T-helper 1 cell treated with Interleukin-12 subunit alpha and Interleukin-12 subunit beta and Interleukin-4 antibody, amounts not matched to agents 30 ng/mL and 1 ng/mL, for 36 hours (primary cell): Measurements from ENCODE around the gene DUSP18. TPM values are rescaled to one million over a fixed set of nuclear protein-coding genes. Genes with fewer than 3 reads are reported as not detected.

Experiments
- total RNA-seq: library from RNA; stranded (reverse); gene quantifications from 2 replicates; pipeline ENCODE4 v1.2.3, GENCODE V29; 2022

DUSP18 gene
- total RNA-seq, 1 donor from 2014 or later = 15.7 TPM

Other genes with a start within 250 kb of the DUSP18 start
- 43.1 and 43.8 TPM in 2 replicates for gene MTFP1, start 242.1 kb downstream of the DUSP18 start, total RNA-seq
- gene SEC14L3, start 195.9 kb downstream of the DUSP18 start, total RNA-seq = 0.22 TPM in 1 of 2 replicates, not detected in the other
- gene SEC14L4, start 162.2 kb downstream of the DUSP18 start, total RNA-seq = not detected in 2 replicates
- not detected in 2 replicates for gene SEC14L6, start 121.1 kb downstream of the DUSP18 start, total RNA-seq
- gene GAL3ST1, start 93.2 kb downstream of the DUSP18 start, total RNA-seq = not detected in 2 replicates
- gene PES1, start 76.0 kb downstream of the DUSP18 start, total RNA-seq = 88.1 and 89.0 TPM in 2 replicates
- 3.4 and 5.1 TPM in 2 replicates for gene TCN2, start 60.7 kb downstream of the DUSP18 start, total RNA-seq
- gene SLC35E4, start 32.1 kb downstream of the DUSP18 start, total RNA-seq = 5.7 and 6.2 TPM in 2 replicates
- 4.1 and 4.3 TPM in 2 replicates for gene OSBP2, start 27.0 kb upstream of the DUSP18 start, total RNA-seq